K562 (cell line): ENCODE data around the gene PSORS1C1.

Source experiments
- EP300 ChIP-seq: IDR thresholded peaks from 2 replicates; pipeline ENCODE4 v1.6.1; 2012; ENCODE audit warnings: low read length, improper control_type of control experiment
- EZH2 ChIP-seq: IDR thresholded peaks from 2 replicates; pipeline ENCODE4 v1.6.1; 2012; ENCODE audit warnings: low read depth, mild to moderate bottlenecking, inconsistent platforms, low read length, borderline replicate concordance
- POLR2AphosphoS5 ChIP-seq: IDR thresholded peaks from 2 replicates; pipeline ENCODE4 v1.6.1; 2011; ENCODE audit warnings: mild to moderate bottlenecking, low read depth, low read length, moderate library complexity; ENCODE audit not compliant: control insufficient read depth, insufficient read depth
- SP1 ChIP-seq: sonication (generic); formaldehyde crosslinking; IDR thresholded peaks from 2 replicates; pipeline ENCODE4 v1.8.1; 2022; ENCODE audit warnings: mild to moderate bottlenecking, missing genetic modification reagents
- TAF7 ChIP-seq: fragments of 450-650 bp; IDR thresholded peaks from 2 replicates; pipeline ENCODE4 v1.6.1; 2016; ENCODE audit warnings: missing genetic modification characterization, missing compliant biosample characterization
- ZNF24 ChIP-seq: fragments of 450-650 bp; IDR thresholded peaks from 2 replicates; pipeline ENCODE4 v1.6.1; 2016
- TF ChIP-seq, protein P1 (sequence below): conservative IDR thresholded peaks from 2 replicates; pipeline ENCODE4 v1.6.1; 2011; ENCODE audit warnings: low read depth, mild to moderate bottlenecking, low read length; ENCODE audit not compliant: control insufficient read depth

DNA sequence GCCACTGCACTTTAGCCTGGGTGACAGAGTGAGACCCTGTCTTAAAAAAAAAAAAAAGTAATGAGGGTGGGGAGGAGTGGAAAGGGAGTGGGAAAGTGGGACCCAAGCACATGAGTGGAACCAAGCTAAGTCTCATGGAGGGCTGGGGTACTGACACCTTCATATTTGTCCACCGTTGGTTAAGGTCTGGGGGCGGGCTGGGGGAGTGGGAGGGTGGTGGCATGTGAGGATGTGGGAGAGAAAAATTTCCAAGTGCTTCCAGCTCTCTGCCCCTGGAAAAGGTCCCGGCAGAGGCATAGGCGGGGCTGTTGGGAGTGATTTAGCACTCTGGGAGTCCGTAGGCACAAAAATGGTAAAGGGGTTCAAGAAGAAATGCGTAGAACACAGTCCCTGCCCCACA is 18.2 kb downstream of the PSORS1C1 start:
- TF ChIP-seq EZH2 (no peak), POLR2AphosphoS5 (no peak), SP1 (CRISPR knock-in tag) (no peak), ZNF24 (no peak), TAF7 (no peak), EP300 (no peak)
- TF ChIP-seq, protein P1, sequence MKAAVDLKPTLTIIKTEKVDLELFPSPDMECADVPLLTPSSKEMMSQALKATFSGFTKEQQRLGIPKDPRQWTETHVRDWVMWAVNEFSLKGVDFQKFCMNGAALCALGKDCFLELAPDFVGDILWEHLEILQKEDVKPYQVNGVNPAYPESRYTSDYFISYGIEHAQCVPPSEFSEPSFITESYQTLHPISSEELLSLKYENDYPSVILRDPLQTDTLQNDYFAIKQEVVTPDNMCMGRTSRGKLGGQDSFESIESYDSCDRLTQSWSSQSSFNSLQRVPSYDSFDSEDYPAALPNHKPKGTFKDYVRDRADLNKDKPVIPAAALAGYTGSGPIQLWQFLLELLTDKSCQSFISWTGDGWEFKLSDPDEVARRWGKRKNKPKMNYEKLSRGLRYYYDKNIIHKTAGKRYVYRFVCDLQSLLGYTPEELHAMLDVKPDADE: no peak
